ENCODE results near the gene TMA7. TPM values are rescaled to one million over a fixed set of nuclear protein-coding genes. Genes with fewer than 3 reads are reported as not detected.
A peak's percentile ranks its signal among the peaks of the same experiment; 100 is the strongest.

TMA7 gene
- total and polyA plus RNA-seq, 2 of the 13 experiments (the other 11 are each of a cell fraction or from before 2014, with no cell fraction given) = 100 to 486 TPM

DNA sequence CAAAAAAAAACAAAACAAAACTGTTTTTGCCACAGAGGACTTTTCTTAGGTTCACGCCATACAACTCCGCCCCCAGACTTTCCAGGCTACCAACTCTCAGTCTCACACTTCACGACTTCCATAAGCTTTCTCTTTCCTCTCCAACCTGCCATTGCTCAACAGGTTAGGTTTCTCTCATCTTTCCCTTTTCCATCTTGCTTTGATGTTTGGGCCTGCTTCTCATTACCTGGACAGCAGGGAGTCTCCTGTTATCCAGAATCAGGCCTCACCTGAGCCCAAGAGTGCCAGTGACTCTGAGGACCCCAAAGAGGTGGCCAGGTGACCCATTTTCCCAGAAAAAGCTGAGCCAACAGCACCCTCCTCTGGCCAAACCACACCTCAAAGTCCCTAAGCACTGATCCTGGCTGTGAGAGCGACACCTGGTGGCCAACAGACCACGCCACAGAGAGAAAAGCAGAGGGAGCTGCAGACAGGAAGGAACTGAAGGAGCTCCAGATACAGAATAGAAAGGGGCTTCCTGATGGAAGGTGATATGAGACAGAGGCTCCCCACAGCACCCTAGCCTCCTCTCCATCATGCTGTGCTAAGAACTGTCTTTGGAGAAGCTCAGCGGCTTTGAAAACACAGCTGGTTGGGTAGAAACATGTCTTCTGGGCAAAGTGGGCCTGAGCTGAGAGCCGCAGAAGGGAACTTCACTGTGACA is 4.1 kb upstream of the TMA7 start (continued):
- TF ChIP-seq, protein P1, sequence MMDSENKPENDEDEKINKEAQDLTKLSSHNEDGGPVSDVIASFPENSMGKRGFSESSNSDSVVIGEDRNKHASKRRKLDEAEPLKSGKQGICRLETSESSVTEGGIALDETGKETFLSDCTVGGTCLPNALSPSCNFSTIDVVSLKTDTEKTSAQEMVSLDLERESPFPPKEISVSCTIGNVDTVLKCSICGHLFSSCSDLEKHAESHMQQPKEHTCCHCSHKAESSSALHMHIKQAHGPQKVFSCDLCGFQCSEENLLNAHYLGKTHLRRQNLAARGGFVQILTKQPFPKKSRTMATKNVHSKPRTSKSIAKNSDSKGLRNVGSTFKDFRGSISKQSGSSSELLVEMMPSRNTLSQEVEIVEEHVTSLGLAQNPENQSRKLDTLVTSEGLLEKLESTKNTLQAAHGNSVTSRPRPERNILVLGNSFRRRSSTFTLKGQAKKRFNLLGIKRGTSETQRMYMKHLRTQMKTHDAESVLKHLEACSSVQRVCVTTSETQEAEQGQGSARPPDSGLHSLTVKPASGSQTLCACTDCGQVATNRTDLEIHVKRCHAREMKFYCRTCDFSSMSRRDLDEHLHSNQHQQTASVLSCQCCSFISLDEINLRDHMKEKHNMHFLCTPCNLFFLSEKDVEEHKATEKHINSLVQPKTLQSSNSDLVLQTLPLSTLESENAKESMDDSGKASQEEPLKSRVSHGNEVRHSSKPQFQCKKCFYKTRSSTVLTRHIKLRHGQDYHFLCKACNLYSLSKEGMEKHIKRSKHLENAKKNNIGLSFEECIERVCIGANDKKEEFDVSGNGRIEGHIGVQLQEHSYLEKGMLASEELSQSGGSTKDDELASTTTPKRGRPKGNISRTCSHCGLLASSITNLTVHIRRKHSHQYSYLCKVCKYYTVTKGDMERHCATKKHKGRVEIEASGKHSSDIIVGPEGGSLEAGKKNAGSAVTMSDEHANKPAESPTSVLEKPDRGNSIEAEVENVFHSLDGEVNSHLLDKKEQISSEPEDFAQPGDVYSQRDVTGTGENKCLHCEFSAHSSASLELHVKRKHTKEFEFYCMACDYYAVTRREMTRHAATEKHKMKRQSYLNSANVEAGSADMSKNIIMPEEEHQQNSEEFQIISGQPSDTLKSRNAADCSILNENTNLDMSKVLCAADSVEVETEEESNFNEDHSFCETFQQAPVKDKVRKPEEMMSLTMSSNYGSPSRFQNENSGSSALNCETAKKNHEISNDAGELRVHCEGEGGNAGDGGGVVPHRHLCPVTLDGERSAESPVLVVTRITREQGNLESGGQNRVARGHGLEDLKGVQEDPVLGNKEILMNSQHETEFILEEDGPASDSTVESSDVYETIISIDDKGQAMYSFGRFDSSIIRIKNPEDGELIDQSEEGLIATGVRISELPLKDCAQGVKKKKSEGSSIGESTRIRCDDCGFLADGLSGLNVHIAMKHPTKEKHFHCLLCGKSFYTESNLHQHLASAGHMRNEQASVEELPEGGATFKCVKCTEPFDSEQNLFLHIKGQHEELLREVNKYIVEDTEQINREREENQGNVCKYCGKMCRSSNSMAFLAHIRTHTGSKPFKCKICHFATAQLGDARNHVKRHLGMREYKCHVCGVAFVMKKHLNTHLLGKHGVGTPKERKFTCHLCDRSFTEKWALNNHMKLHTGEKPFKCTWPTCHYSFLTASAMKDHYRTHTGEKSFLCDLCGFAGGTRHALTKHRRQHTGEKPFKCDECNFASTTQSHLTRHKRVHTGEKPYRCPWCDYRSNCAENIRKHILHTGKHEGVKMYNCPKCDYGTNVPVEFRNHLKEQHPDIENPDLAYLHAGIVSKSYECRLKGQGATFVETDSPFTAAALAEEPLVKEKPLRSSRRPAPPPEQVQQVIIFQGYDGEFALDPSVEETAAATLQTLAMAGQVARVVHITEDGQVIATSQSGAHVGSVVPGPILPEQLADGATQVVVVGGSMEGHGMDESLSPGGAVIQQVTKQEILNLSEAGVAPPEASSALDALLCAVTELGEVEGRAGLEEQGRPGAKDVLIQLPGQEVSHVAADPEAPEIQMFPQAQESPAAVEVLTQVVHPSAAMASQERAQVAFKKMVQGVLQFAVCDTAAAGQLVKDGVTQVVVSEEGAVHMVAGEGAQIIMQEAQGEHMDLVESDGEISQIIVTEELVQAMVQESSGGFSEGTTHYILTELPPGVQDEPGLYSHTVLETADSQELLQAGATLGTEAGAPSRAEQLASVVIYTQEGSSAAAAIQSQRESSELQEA (CRISPR knock-in tag; IDR thresholded peaks at IDR 0.05; ENCODE audit: not compliant biosample characterization) = no peak
- TF ChIP-seq, protein P2, sequence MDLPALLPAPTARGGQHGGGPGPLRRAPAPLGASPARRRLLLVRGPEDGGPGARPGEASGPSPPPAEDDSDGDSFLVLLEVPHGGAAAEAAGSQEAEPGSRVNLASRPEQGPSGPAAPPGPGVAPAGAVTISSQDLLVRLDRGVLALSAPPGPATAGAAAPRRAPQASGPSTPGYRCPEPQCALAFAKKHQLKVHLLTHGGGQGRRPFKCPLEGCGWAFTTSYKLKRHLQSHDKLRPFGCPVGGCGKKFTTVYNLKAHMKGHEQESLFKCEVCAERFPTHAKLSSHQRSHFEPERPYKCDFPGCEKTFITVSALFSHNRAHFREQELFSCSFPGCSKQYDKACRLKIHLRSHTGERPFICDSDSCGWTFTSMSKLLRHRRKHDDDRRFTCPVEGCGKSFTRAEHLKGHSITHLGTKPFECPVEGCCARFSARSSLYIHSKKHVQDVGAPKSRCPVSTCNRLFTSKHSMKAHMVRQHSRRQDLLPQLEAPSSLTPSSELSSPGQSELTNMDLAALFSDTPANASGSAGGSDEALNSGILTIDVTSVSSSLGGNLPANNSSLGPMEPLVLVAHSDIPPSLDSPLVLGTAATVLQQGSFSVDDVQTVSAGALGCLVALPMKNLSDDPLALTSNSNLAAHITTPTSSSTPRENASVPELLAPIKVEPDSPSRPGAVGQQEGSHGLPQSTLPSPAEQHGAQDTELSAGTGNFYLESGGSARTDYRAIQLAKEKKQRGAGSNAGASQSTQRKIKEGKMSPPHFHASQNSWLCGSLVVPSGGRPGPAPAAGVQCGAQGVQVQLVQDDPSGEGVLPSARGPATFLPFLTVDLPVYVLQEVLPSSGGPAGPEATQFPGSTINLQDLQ (CRISPR knock-in tag; IDR thresholded peaks at IDR 0.05) = no peak
- TF ChIP-seq SATB2 (CRISPR knock-in tag; IDR thresholded peaks at IDR 0.05) (no peak), ZNF724P (CRISPR knock-in tag; IDR thresholded peaks at IDR 0.05; ENCODE audit: borderline replicate concordance) (no peak), MIXL1 (CRISPR knock-in tag; IDR thresholded peaks at IDR 0.05) (no peak), ZNF234 (CRISPR knock-in tag; conservative IDR thresholded peaks at IDR 0.05) (no peak), TAF1 (CRISPR knock-in tag; IDR thresholded peaks at IDR 0.05) (no peak), ZNF572 (CRISPR knock-in tag; IDR thresholded peaks at IDR 0.05) (peak; percentile 57; the same call in 1 of the 2 replicates), SNAI1 (CRISPR knock-in tag; IDR thresholded peaks at IDR 0.05; ENCODE audit: borderline replicate concordance) (no peak), ZNF652 (CRISPR knock-in tag; IDR thresholded peaks at IDR 0.05; ENCODE audit: borderline replicate concordance, low read depth) (no peak), KAT7 (CRISPR knock-in tag; IDR thresholded peaks at IDR 0.05; ENCODE audit: borderline replicate concordance) (0 out of 2 replicates have a peak, but pooled peaks have one; percentile 70), ZNF232 (CRISPR knock-in tag; IDR thresholded peaks at IDR 0.05; ENCODE audit: borderline replicate concordance) (no peak), TEAD3 (CRISPR knock-in tag; optimal IDR thresholded peaks at IDR 0.05; ENCODE audit: borderline replicate concordance) (peak; percentile 69), ZNF30 (CRISPR knock-in tag; IDR thresholded peaks at IDR 0.05) (no peak), MEIS2 (CRISPR knock-in tag; IDR thresholded peaks at IDR 0.05) (no peak), ZNF558 (CRISPR knock-in tag; IDR thresholded peaks at IDR 0.05; ENCODE audit: borderline replicate concordance) (no peak)
- TF ChIP-seq, protein P3, sequence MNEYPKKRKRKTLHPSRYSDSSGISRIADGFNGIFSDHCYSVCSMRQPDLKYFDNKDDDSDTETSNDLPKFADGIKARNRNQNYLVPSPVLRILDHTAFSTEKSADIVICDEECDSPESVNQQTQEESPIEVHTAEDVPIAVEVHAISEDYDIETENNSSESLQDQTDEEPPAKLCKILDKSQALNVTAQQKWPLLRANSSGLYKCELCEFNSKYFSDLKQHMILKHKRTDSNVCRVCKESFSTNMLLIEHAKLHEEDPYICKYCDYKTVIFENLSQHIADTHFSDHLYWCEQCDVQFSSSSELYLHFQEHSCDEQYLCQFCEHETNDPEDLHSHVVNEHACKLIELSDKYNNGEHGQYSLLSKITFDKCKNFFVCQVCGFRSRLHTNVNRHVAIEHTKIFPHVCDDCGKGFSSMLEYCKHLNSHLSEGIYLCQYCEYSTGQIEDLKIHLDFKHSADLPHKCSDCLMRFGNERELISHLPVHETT (CRISPR knock-in tag; conservative IDR thresholded peaks at IDR 0.05) = no peak
- TF ChIP-seq, protein P4, sequence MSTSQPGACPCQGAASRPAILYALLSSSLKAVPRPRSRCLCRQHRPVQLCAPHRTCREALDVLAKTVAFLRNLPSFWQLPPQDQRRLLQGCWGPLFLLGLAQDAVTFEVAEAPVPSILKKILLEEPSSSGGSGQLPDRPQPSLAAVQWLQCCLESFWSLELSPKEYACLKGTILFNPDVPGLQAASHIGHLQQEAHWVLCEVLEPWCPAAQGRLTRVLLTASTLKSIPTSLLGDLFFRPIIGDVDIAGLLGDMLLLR (CRISPR knock-in tag; IDR thresholded peaks at IDR 0.05) = no peak
